Effector memory CD4-positive, alpha-beta T cell (primary cell): Measurements from ENCODE around the gene LRMDA.

Experiments
- DNase-seq, 3 donors: peaks; one replicate each; pipeline ENCODE4 v3.0.0-alpha.2; 2020
- H3K27ac ChIP-seq: 2 replicates; pipeline ENCODE4 v1.7.0; 2013; ENCODE audit warnings: mild to moderate bottlenecking, low read length, moderate library complexity; ENCODE audit not compliant: insufficient read depth, poor library complexity, severe bottlenecking
- H3K27me3 ChIP-seq: replicated peaks from 2 replicates; pipeline ENCODE4 v1.7.0; 2013; ENCODE audit warnings: mild to moderate bottlenecking, low read length; ENCODE audit not compliant: insufficient read depth, control insufficient read depth, poor library complexity, severe bottlenecking
- H3K36me3 ChIP-seq: 2 replicates; pipeline ENCODE4 v1.7.0; 2013; ENCODE audit warnings: mild to moderate bottlenecking, low read length, moderate library complexity; ENCODE audit not compliant: control insufficient read depth, insufficient read depth
- H3K4me1 ChIP-seq: 2 replicates; pipeline ENCODE4 v1.7.0; 2013; ENCODE audit warnings: low read length, mild to moderate bottlenecking; ENCODE audit not compliant: control insufficient read depth, insufficient read depth, poor library complexity, severe bottlenecking
- H3K4me3 ChIP-seq: 2 replicates; pipeline ENCODE4 v1.7.0; 2013; ENCODE audit warnings: low read length, low read depth, mild to moderate bottlenecking; ENCODE audit not compliant: insufficient read depth, poor library complexity, severe bottlenecking
- H3K9me3 ChIP-seq: 2 replicates; pipeline ENCODE4 v1.7.0; 2013; ENCODE audit warnings: mild to moderate bottlenecking, low read length, moderate library complexity; ENCODE audit not compliant: control insufficient read depth

The LRMDA gene

DNA sequence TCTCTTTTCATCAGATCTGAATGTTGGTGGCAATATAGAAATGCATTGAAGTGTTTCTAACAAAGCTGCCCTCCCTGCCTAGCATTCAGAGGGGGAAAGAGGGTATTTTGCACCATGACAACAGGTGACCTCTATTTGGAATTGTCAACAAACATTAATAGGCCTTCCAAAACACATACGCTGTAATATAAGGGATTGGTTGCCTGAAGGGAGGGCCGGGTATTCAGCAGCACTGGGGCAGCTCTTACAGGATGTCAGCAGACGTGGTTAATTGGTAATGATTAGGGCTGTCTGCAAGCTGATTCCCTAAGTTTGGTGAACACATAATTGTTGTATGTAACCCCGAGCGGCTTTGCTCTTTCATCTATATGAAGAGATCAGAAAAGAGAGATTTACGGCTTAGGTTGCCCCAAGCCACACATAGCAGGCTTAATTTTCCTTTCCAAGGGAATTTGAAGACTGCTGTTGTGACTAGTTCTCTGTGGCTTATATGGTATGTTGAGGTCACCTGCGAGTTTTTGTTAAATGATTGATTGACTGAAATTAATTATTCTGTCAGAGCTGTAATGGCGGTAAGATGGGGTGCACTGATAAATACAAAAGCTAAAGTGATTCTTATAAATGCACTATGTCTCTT, 759.3 kb downstream of the LRMDA start:
- H3K4me3 ChIP-seq: no peak overlapping the region
- no peaks in the 10 kb centered on the region for H3K36me3 ChIP-seq
- H3K9me3 ChIP-seq: no peaks in the 10 kb centered on the region
- H3K27ac ChIP-seq: no peak overlapping the region
- no peaks in the 10 kb centered on the region for H3K27me3 ChIP-seq
- no peaks in the 10 kb centered on the region for H3K4me1 ChIP-seq
- no peak for DNase-seq

DNA sequence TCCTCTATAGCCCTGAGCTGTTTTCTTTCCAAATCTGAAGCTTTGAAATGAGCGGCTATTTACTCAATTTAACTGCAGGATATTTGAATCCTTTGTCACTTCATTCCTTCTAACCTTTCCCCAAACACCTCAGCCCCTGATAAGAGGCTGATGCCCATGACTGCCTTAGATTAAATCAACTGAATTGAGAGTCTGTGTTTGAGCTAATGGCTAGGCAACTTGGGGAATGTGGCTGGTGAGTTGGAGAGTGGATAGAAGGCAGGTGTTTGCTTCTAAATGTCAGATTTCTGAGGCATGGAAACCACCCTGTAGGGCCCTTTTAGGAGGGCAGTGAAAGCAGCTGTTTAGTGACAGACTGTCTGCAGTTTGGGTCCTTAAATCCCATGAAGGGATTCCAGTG, 759.9 kb downstream of the LRMDA start:
- Histone ChIP-seq H3K27ac (no peak overlapping the region), H3K9me3 (no peaks in the 10 kb centered on the region), H3K36me3 (no peaks in the 10 kb centered on the region), H3K27me3 (no peaks in the 10 kb centered on the region), H3K4me1 (no peaks in the 10 kb centered on the region), H3K4me3 (no peak overlapping the region)
- DNase-seq: no peak

DNA sequence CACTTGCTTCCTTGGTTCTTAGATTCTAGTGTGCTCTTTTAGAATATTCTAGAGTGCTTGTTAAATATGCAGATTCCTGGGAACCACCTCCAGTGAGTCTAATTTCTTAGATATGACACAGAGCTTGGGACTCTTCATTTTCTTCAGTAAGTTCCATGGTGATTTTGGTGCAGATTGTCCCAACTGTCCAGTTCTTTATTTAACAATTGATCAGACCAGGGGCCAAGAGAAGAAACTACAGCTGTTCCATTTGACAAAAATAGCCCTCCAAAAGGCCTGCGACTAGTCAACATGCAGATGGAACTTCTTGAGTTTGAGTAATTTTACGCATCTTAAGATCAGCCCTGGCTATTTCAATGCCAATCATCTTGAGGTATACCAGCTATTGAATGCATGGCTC, 760.7 kb downstream of the LRMDA start:
- Histone ChIP-seq H3K4me1 (no peaks in the 10 kb centered on the region), H3K4me3 (no peak overlapping the region), H3K27me3 (no peaks in the 10 kb centered on the region), H3K27ac (no peak overlapping the region), H3K9me3 (no peaks in the 10 kb centered on the region), H3K36me3 (no peaks in the 10 kb centered on the region)
- DNase-seq: no peak

DNA sequence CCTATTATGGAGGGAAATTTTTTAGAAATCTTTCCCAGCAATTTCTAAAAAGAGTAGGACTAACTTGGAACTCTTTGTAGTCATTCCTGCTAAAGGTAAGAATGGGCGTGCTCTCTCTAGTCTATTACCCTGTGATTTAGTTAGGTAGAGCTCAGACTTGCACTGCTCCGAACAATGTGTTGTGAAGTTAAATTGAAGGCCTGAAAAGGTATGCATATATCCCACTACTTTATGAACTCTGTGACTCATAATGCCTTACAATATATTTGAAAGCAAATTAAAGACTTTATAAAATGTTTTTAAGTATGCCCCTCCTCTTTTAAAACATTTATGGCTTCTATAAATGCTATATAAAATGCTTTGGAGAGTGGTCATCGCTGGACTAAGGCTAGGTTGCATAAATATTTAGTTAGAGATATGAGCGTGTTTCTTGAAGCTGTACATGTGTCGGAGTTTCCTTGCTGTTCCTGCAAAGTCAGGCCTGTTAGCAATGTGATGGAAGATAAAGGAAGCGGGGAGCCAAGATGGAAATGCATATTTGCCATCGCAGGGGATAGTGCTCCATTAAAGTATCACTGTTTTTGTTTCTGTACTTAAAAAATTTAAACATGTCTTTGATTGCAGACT, 761.4 kb downstream of the LRMDA start:
- no peak for DNase-seq
- Histone ChIP-seq H3K27me3 (no peaks in the 10 kb centered on the region), H3K36me3 (no peaks in the 10 kb centered on the region), H3K4me1 (no peaks in the 10 kb centered on the region), H3K4me3 (no peak overlapping the region), H3K9me3 (no peaks in the 10 kb centered on the region), H3K27ac (no peak overlapping the region)

DNA sequence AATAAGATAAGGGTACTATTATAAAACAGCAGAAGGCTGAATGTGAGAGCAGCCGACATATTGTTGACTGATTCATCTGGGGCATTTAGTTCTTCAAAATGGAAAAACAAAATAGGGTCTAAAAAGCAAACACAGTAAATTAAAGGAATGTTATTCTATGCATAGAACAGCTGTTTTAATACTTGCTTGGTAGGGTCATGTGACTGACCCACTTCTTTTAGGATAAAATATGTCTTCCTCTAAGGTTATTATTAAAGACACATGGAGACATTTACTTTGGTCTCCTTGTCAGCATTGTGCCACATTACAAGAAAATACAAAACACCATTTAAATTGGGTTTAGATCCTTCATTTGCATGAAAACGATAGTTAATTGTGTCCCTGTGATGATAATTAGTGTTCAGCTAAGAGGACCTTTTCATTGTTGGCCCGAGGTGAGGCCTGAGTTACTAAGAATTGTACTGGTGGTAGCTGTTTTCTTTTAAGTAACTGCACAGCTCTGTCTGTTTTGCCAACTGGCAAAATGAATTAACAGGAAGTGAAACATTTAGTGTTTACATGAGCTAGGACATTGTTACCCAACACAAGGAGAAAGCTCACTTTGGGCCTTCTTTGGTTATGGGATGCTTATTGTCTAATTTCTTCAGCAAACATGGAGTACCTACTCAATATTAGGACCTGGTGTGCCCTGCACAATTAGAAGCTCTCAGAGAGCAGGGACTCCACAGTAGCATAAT, 764.4 kb downstream of the LRMDA start:
- Histone ChIP-seq H3K36me3 (no peaks in the 10 kb centered on the region), H3K9me3 (no peaks in the 10 kb centered on the region), H3K4me1 (no peaks in the 10 kb centered on the region), H3K27ac (no peak overlapping the region), H3K27me3 (no peaks in the 10 kb centered on the region), H3K4me3 (no peak overlapping the region)
- DNase-seq: no peak

DNA sequence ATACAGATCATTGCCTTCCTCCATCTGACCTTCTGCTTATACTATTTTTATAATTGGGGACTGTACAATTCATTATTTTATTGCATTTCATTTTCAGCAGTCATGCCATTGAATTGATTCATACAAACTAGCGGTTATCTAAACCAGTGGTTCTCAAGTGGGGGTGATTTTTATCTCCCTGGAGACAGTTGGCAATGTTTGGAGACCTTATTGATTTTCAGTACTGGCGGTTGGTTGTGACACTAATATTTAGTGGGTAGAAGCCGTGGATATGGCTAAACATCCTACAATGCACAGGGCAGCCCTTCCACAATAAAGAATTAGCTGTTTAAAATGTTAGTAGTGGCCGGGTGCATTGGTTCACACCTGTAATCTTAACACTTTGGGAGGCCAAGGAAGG, 765.9 kb downstream of the LRMDA start:
- no peak overlapping the region for H3K27ac ChIP-seq
- no peak for DNase-seq
- H3K36me3 ChIP-seq: no peaks in the 10 kb centered on the region
- no peaks in the 10 kb centered on the region for H3K4me1 ChIP-seq
- H3K4me3 ChIP-seq: no peak overlapping the region
- no peaks in the 10 kb centered on the region for H3K9me3 ChIP-seq
- no peaks in the 10 kb centered on the region for H3K27me3 ChIP-seq

DNA sequence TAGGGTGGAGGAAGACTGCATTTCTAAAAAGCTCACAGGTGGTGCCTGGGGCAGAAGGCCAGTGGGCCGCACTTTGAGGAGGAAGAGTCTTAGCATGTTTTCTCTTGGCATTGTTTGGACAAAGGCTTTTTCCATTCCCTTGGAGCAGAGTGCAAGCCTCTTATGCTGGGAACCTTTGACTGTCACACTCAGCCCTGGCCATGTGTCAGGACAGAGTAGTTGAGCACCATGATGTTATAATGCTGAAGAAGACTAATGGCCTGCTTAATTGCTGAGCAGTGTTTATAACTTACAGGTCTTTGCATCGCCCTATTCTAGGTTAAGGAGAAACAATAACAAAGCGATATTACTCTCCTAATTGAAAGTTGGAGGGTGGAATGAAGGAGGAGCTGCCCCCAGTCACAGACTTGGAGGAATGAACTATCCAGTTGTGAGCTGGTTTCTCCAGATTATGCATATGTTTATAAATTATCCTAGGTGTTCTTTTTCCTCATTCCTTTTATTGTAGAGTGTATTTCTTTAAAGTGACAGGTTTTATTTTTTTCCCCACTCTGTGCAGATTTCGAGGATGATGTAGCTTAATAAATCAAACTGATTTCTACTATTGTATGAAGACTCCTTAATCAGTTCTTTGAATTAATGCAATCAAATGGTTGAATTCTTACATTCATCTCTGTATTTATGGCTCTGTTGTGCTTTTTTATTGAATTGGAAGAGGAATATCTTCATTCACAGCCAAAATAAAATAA, 767.0 kb downstream of the LRMDA start:
- no peak for DNase-seq
- no peaks in the 10 kb centered on the region for H3K9me3 ChIP-seq
- H3K36me3 ChIP-seq: no peaks in the 10 kb centered on the region
- H3K4me3 ChIP-seq: no peak overlapping the region
- H3K27me3 ChIP-seq: no peaks in the 10 kb centered on the region
- H3K27ac ChIP-seq: no peak overlapping the region
- H3K4me1 ChIP-seq: no peaks in the 10 kb centered on the region

DNA sequence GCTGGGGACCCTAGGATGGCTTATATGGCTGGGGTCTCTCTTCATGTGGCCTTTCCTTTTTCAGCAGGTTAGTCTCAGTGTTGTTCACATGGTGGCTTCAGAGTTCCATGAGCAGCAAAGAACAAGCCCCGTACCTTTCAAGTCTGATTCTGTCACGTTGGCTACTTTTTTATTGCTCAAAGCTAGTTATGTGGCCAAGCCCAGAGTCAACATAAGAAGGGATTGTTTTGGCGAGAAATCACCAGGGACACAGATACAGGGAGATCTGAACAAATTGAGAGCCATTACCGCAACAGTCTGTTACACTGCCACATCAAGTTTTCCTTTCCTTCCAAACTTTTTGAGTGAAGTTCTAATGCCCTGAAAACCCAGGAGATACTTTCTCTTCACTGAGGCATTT, 770.5 kb downstream of the LRMDA start:
- Histone ChIP-seq H3K36me3 (no peaks in the 10 kb centered on the region), H3K4me3 (no peak overlapping the region), H3K27ac (no peak overlapping the region)

DNA sequence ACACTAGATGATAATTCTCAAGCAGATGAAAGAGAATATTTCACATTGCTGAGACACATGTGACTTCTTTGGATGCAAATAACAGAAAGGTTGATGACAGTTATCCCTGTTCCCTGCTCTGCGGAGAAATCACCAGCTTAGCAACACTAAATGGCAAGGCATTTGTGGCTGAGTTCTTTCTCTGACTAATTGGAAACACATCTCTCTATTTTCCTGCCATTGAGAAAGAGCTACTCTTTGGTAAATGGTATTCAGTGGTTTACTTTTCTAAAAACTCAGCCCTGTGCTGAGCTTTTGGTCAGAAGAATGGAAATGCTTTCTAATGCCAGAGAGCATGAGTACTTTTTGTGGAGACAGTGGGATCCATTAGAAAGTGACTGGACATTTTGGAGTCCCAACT, 771.4 kb downstream of the LRMDA start:
- Histone ChIP-seq H3K27me3 (no peaks in the 10 kb centered on the region), H3K9me3 (no peaks in the 10 kb centered on the region), H3K4me1 (no peaks in the 10 kb centered on the region), H3K4me3 (no peak overlapping the region), H3K36me3 (no peaks in the 10 kb centered on the region), H3K27ac (no peak overlapping the region)
- no peak for DNase-seq

More for the DNA sequence above, 770.5 kb downstream of the LRMDA start:
- DNase-seq: no peak
- Histone ChIP-seq H3K27me3 (no peaks in the 10 kb centered on the region), H3K9me3 (no peaks in the 10 kb centered on the region), H3K4me1 (no peaks in the 10 kb centered on the region)

DNA sequence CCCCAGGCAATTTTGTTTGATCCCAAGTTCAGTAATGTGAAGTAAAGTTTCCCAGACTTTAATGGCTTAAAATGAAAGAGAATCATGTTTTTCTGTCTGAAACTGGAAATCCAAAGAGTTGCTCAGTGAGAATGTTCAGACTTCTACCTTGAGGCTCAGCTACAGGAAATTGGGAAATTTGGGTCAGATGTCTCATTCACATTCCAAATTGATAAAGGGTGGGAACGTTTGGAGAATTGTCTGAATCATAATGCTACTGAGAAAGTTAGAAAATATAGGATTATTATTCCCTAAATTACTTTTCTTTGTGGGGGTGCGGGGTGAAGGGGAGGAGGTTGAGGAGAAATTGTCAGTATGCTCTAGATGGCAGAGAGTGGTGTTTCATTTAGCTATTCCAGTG, 773.9 kb downstream of the LRMDA start:
- no peaks in the 10 kb centered on the region for H3K4me1 ChIP-seq
- no peak overlapping the region for H3K27ac ChIP-seq
- DNase-seq: no peak
- H3K9me3 ChIP-seq: no peaks in the 10 kb centered on the region
- no peaks in the 10 kb centered on the region for H3K27me3 ChIP-seq
- H3K4me3 ChIP-seq: no peak overlapping the region
- H3K36me3 ChIP-seq: no peaks in the 10 kb centered on the region
